GM23338 (cell line): Measurements from ENCODE around the gene PTTG1IP. TPM values are rescaled to one million over a fixed set of nuclear protein-coding genes. Genes with fewer than 3 reads are reported as not detected.
A peak's percentile ranks its signal among the peaks of the same experiment; 100 is the strongest.

Experiments
- ATAC-seq: fragments of 200-7000 bp; cut with Tn5 transposase; 3 replicates; pipeline ENCODE4 v1.9.1; 2020
- DNase-seq: peaks from one replicate; pipeline ENCODE4 v3.0.0-alpha.2; 2015; ENCODE audit warnings: low spot score
- H2AFZ ChIP-seq: fragments of 200-600 bp; sonication (generic); 2 replicates; pipeline ENCODE4 v1.8.0; 2016; ENCODE audit warnings: antibody characterized with exemption, mild to moderate bottlenecking, moderate library complexity
- H3F3A ChIP-seq: fragments of 200-600 bp; sonication (generic); replicated peaks from 2 replicates; pipeline ENCODE4 v1.8.0; 2017; ENCODE audit warnings: antibody characterized with exemption, mixed run types, low read depth
- H3K27ac ChIP-seq: fragments of 200-600 bp; sonication (generic); 2 replicates; pipeline ENCODE4 v1.6.1; 2016; ENCODE audit warnings: low read depth
- H3K27me3 ChIP-seq: fragments of 200-600 bp; sonication (generic); 2 replicates; pipeline ENCODE4 v1.8.0; 2016; ENCODE audit warnings: mild to moderate bottlenecking, mixed run types, moderate library complexity; ENCODE audit not compliant: insufficient read depth
- H3K36me3 ChIP-seq: fragments of 200-600 bp; sonication (generic); 2 replicates; pipeline ENCODE4 v1.8.0; 2016; ENCODE audit warnings: mild to moderate bottlenecking; ENCODE audit not compliant: insufficient read depth
- H3K4me1 ChIP-seq: fragments of 200-600 bp; sonication (generic); 2 replicates; pipeline ENCODE4 v1.8.0; 2016; ENCODE audit warnings: mild to moderate bottlenecking, moderate library complexity; ENCODE audit not compliant: insufficient read depth
- H3K4me2 ChIP-seq: fragments of 200-600 bp; sonication (generic); 2 replicates; pipeline ENCODE4 v1.7.1; 2017; ENCODE audit warnings: mixed run types
- H3K4me3 ChIP-seq: fragments of 200-600 bp; sonication (generic); 2 replicates; pipeline ENCODE4 v1.6.1; 2016; ENCODE audit warnings: mixed run types
- H3K79me2 ChIP-seq: fragments of 200-600 bp; sonication (generic); replicated peaks from 2 replicates; pipeline ENCODE4 v1.8.0; 2017; ENCODE audit warnings: mild to moderate bottlenecking; ENCODE audit not compliant: insufficient read depth
- H3K9me2 ChIP-seq: fragments of 200-600 bp; sonication (generic); 2 replicates; pipeline ENCODE4 v1.8.0; 2017; ENCODE audit not compliant: insufficient read depth
- H4K20me1 ChIP-seq: fragments of 200-600 bp; sonication (generic); replicated peaks from 2 replicates; pipeline ENCODE4 v1.8.0; 2017; ENCODE audit warnings: mild to moderate bottlenecking; ENCODE audit not compliant: insufficient read depth
- H3K27ac Mint-ChIP-seq: 2 replicates; pipeline ENCODE4 v1.8.0; 2020; ENCODE audit warnings: inconsistent platforms, mild to moderate bottlenecking, moderate library complexity, mixed read lengths
- H3K27me3 Mint-ChIP-seq: 3 replicates; pipeline ENCODE4 v1.8.0; 2022; ENCODE audit warnings: low read depth, mild to moderate bottlenecking, moderate library complexity, mixed read lengths, inconsistent platforms; ENCODE audit not compliant: insufficient read depth, poor library complexity
- H3K36me3 Mint-ChIP-seq: 3 replicates; pipeline ENCODE4 v1.8.0; 2021; ENCODE audit warnings: low read depth, mild to moderate bottlenecking, inconsistent platforms, moderate library complexity, mixed read lengths
- H3K4me1 Mint-ChIP-seq: 3 replicates; pipeline ENCODE4 v1.8.0; 2020; ENCODE audit warnings: mild to moderate bottlenecking, inconsistent platforms, mixed read lengths
- H3K4me3 Mint-ChIP-seq: 3 replicates; pipeline ENCODE4 v1.8.0; 2021; ENCODE audit warnings: moderate library complexity, mild to moderate bottlenecking, inconsistent platforms, mixed read lengths
- H3K9me3 Mint-ChIP-seq: 3 replicates; pipeline ENCODE4 v1.8.0; 2020; ENCODE audit warnings: moderate library complexity, mild to moderate bottlenecking, inconsistent platforms, mixed read lengths
- CREB1 ChIP-seq: fragments of 250-450 bp; sonication (Bioruptor Pico); IDR thresholded peaks from 2 replicates; pipeline ENCODE4 v1.5.0; 2020; ENCODE audit warnings: low read depth, mild to moderate bottlenecking, moderate library complexity
- ETS1 ChIP-seq: IDR thresholded peaks from 2 replicates; pipeline ENCODE4 v1.6.1; 2016; ENCODE audit warnings: antibody characterized with exemption
- EZH2 ChIP-seq: fragments of 200-600 bp; sonication (generic); IDR thresholded peaks from one replicate; pipeline ENCODE4 v1.8.0; 2017; ENCODE audit warnings: antibody characterized with exemption, mild to moderate bottlenecking, low read depth; ENCODE audit not compliant: unreplicated experiment
- EZH2phosphoT487 ChIP-seq: fragments of 200-600 bp; sonication (generic); IDR thresholded peaks from one replicate; pipeline ENCODE4 v1.8.1; 2018; ENCODE audit warnings: antibody characterized with exemption; ENCODE audit not compliant: unreplicated experiment
- JUNB ChIP-seq: IDR thresholded peaks from one replicate; pipeline ENCODE4 v1.6.1; 2016; ENCODE audit warnings: antibody characterized with exemption; ENCODE audit not compliant: unreplicated experiment
- NANOG ChIP-seq: IDR thresholded peaks from 2 replicates; pipeline ENCODE4 v1.6.1; 2016; ENCODE audit warnings: antibody characterized with exemption, borderline replicate concordance
- POLR2AphosphoS5 ChIP-seq: IDR thresholded peaks from 2 replicates; pipeline ENCODE4 v1.6.1; 2016; ENCODE audit warnings: antibody characterized with exemption, low read depth
- STAT1 ChIP-seq: IDR thresholded peaks from one replicate; pipeline ENCODE4 v1.6.1; 2016; ENCODE audit warnings: antibody characterized with exemption; ENCODE audit not compliant: unreplicated experiment
- ZNF114 ChIP-seq: fragments of 250-450 bp; sonication (Bioruptor Pico); IDR thresholded peaks from 2 replicates; pipeline ENCODE4 v1.5.0; 2020; ENCODE audit warnings: mild to moderate bottlenecking, moderate library complexity
- ZNF331 ChIP-seq: fragments of 250-450 bp; sonication (Bioruptor Pico); IDR thresholded peaks from 2 replicates; pipeline ENCODE4 v1.5.0; 2020; ENCODE audit warnings: low read depth, mild to moderate bottlenecking, moderate library complexity
- polyA plus RNA-seq: library from polyadenylated mRNA; unstranded; fragments of >200 nt; fragmentation: Nextera tagmentation; extraction: Ambion mirVana; gene quantifications from 2 replicates; pipeline ENCODE4 v1.2.1, GENCODE V29; 2016
- total RNA-seq: library from RNA; depleted of rRNA; stranded (reverse); fragments of >200 nt; shearing (Covaris generic); gene quantifications from 2 replicates; pipeline ENCODE4 v1.2.3, GENCODE V29; 2014
- TF ChIP-seq, protein P1 (sequence below): fragments of 250-450 bp; sonication (Bioruptor Pico); IDR thresholded peaks from 2 replicates; pipeline ENCODE4 v1.5.0; 2020; ENCODE audit warnings: mild to moderate bottlenecking, moderate library complexity
- TF ChIP-seq, protein P2 (sequence below): IDR thresholded peaks from one replicate; pipeline ENCODE4 v1.6.1; 2018; ENCODE audit warnings: antibody characterized with exemption; ENCODE audit not compliant: unreplicated experiment
- TF ChIP-seq, protein P3 (sequence below), 2 experiments: fragments of 200-600 bp in 1 of 2; sonication (generic) in 1 of 2; conservative IDR thresholded peaks; 2 replicates each; pipeline versions ENCODE4 v1.5.1 to v1.6.1; 2016 to 2017; ENCODE audit warnings: antibody characterized with exemption in 2 of 2, low read depth in 2 of 2, mild to moderate bottlenecking in 2 of 2, moderate library complexity in 1 of 2

Gene PTTG1IP
- total and polyA plus RNA-seq, 2 experiments from 2014 or later = 99.9 to 172 TPM

DNA sequence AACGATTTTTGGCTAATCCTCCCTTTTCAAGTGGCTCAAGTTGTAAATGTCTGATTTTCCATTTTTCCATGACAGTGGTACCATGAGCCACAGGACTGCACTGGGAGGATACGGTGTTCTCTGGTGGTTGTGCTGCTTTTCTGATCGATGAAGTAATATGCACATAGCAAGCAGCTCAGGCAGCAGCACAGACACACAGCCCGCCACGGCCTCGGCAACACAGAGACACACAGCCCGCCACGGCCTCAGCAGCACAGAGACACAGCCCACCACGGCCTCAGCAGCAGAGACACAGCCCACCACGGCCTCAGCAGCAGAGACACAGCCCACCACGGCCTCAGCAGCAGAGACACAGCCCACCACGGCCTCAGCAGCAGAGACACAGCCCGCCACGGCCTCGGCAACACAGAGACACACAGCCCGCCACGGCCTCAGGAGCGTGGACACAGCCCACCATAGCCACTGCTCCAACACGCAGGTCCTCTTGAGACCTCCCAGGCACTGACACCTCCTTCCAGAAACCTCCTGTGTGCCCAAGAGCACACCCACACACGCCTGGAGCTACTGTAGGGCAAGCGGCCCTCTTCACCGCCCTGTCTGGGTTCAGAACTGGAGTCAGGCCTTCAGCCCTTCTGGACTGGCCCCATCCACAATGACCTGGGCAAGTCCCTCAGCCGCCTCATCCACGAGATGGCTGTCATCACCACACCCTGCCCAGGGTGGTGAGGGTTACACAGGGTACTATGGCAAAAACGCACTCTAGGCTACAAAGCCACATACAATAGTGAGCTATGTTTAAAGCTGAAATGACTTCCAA lies 10.4 kb downstream of the PTTG1IP start:
- H3K4me1 Mint-ChIP-seq = peaks cover 30% of the 10 kb centered on the region
- no peak overlapping the region for H3K27ac ChIP-seq
- peaks cover 59% of the 10 kb centered on the region for H3K36me3 Mint-ChIP-seq

More for the DNA sequence above, 10.4 kb downstream of the PTTG1IP start:
- TF ChIP-seq NANOG (no peak), EZH2 (no peak), CREB1 (CRISPR knock-in tag) (no peak), POLR2AphosphoS5 (no peak), ETS1 (no peak), ZNF331 (CRISPR knock-in tag) (no peak), STAT1 (no peak), EZH2phosphoT487 (no peak), JUNB (no peak), ZNF114 (CRISPR knock-in tag) (no peak)
- TF ChIP-seq, protein P1, sequence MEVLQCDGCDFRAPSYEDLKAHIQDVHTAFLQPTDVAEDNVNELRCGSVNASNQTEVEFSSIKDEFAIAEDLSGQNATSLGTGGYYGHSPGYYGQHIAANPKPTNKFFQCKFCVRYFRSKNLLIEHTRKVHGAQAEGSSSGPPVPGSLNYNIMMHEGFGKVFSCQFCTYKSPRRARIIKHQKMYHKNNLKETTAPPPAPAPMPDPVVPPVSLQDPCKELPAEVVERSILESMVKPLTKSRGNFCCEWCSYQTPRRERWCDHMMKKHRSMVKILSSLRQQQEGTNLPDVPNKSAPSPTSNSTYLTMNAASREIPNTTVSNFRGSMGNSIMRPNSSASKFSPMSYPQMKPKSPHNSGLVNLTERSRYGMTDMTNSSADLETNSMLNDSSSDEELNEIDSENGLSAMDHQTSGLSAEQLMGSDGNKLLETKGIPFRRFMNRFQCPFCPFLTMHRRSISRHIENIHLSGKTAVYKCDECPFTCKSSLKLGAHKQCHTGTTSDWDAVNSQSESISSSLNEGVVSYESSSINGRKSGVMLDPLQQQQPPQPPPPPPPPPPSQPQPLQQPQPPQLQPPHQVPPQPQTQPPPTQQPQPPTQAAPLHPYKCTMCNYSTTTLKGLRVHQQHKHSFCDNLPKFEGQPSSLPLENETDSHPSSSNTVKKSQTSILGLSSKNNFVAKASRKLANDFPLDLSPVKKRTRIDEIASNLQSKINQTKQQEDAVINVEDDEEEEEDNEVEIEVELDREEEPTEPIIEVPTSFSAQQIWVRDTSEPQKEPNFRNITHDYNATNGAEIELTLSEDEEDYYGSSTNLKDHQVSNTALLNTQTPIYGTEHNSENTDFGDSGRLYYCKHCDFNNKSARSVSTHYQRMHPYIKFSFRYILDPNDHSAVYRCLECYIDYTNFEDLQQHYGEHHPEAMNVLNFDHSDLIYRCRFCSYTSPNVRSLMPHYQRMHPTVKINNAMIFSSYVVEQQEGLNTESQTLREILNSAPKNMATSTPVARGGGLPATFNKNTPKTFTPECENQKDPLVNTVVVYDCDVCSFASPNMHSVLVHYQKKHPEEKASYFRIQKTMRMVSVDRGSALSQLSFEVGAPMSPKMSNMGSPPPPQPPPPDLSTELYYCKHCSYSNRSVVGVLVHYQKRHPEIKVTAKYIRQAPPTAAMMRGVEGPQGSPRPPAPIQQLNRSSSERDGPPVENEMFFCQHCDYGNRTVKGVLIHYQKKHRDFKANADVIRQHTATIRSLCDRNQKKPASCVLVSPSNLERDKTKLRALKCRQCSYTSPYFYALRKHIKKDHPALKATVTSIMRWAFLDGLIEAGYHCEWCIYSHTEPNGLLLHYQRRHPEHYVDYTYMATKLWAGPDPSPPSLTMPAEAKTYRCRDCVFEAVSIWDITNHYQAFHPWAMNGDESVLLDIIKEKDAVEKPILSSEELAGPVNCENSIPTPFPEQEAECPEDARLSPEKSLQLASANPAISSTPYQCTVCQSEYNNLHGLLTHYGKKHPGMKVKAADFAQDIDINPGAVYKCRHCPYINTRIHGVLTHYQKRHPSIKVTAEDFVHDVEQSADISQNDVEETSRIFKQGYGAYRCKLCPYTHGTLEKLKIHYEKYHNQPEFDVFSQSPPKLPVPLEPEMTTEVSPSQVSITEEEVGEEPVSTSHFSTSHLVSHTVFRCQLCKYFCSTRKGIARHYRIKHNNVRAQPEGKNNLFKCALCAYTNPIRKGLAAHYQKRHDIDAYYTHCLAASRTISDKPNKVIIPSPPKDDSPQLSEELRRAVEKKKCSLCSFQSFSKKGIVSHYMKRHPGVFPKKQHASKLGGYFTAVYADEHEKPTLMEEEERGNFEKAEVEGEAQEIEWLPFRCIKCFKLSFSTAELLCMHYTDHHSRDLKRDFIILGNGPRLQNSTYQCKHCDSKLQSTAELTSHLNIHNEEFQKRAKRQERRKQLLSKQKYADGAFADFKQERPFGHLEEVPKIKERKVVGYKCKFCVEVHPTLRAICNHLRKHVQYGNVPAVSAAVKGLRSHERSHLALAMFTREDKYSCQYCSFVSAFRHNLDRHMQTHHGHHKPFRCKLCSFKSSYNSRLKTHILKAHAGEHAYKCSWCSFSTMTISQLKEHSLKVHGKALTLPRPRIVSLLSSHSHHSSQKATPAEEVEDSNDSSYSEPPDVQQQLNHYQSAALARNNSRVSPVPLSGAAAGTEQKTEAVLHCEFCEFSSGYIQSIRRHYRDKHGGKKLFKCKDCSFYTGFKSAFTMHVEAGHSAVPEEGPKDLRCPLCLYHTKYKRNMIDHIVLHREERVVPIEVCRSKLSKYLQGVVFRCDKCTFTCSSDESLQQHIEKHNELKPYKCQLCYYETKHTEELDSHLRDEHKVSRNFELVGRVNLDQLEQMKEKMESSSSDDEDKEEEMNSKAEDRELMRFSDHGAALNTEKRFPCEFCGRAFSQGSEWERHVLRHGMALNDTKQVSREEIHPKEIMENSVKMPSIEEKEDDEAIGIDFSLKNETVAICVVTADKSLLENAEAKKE (CRISPR knock-in tag) = no peak
- TF ChIP-seq, protein P2, sequence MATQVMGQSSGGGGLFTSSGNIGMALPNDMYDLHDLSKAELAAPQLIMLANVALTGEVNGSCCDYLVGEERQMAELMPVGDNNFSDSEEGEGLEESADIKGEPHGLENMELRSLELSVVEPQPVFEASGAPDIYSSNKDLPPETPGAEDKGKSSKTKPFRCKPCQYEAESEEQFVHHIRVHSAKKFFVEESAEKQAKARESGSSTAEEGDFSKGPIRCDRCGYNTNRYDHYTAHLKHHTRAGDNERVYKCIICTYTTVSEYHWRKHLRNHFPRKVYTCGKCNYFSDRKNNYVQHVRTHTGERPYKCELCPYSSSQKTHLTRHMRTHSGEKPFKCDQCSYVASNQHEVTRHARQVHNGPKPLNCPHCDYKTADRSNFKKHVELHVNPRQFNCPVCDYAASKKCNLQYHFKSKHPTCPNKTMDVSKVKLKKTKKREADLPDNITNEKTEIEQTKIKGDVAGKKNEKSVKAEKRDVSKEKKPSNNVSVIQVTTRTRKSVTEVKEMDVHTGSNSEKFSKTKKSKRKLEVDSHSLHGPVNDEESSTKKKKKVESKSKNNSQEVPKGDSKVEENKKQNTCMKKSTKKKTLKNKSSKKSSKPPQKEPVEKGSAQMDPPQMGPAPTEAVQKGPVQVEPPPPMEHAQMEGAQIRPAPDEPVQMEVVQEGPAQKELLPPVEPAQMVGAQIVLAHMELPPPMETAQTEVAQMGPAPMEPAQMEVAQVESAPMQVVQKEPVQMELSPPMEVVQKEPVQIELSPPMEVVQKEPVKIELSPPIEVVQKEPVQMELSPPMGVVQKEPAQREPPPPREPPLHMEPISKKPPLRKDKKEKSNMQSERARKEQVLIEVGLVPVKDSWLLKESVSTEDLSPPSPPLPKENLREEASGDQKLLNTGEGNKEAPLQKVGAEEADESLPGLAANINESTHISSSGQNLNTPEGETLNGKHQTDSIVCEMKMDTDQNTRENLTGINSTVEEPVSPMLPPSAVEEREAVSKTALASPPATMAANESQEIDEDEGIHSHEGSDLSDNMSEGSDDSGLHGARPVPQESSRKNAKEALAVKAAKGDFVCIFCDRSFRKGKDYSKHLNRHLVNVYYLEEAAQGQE = no peak
- TF ChIP-seq, protein P3, sequence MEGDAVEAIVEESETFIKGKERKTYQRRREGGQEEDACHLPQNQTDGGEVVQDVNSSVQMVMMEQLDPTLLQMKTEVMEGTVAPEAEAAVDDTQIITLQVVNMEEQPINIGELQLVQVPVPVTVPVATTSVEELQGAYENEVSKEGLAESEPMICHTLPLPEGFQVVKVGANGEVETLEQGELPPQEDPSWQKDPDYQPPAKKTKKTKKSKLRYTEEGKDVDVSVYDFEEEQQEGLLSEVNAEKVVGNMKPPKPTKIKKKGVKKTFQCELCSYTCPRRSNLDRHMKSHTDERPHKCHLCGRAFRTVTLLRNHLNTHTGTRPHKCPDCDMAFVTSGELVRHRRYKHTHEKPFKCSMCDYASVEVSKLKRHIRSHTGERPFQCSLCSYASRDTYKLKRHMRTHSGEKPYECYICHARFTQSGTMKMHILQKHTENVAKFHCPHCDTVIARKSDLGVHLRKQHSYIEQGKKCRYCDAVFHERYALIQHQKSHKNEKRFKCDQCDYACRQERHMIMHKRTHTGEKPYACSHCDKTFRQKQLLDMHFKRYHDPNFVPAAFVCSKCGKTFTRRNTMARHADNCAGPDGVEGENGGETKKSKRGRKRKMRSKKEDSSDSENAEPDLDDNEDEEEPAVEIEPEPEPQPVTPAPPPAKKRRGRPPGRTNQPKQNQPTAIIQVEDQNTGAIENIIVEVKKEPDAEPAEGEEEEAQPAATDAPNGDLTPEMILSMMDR (conservative IDR thresholded peaks at IDR 0.05; ENCODE audit: low read depth in 2 of 2) = no peak
- Histone ChIP-seq H3K79me2 (peaks cover 92% of the 10 kb centered on the region), H4K20me1 (peaks cover 33% of the 10 kb centered on the region), H3K27me3 (no peaks in the 10 kb centered on the region), H3K9me2 (no peaks in the 10 kb centered on the region), H3K36me3 (peaks cover 14% of the 10 kb centered on the region), H3K4me3 (no peak overlapping the region), H3K4me2 (no peak overlapping the region), H2AFZ (no peak overlapping the region), H3K4me1 (peaks cover 14% of the 10 kb centered on the region; the same call in 1 of the 2 replicates), H3F3A (no peaks in the 10 kb centered on the region)
- Mint-ChIP-seq H3K9me3 (no peaks in the 10 kb centered on the region), H3K27me3 (peaks cover 2% of the 10 kb centered on the region), H3K27ac (peak overlapping the region; percentile 49; the same call in 1 of the 2 replicates), H3K4me3 (no peak overlapping the region)
- ATAC-seq (no peak), DNase-seq (no peak)
